Testis (tissue), 2 donors: ENCODE data around the gene MED12L.

Experiments
- CTCF ChIP-seq, 3 experiments: fragments of 450-650 bp in 2 of 3; fragments of 200-600 bp in 1 of 3; sonication (generic) in 1 of 3; IDR thresholded peaks; one replicate each; pipeline ENCODE4 v1.5.1; 2016 to 2019; ENCODE audit warnings: antibody characterized with exemption in 3 of 3, mild to moderate bottlenecking in 2 of 3, moderate library complexity in 1 of 3
- POLR2A ChIP-seq: fragments of 450-650 bp; IDR thresholded peaks from one replicate; pipeline ENCODE4 v1.6.1; 2017; ENCODE audit warnings: antibody characterized with exemption, mild to moderate bottlenecking, moderate library complexity

- TF ChIP-seq CTCF (IDR thresholded peaks at IDR 0.05) (no peak), POLR2A (no peak)
These were observed 47.6 kb upstream of the MED12L start for GRCh38 chr3:151037746-151038477.
